CD4-positive, alpha-beta T cell treated with Interleukin-15 for 1 hour (primary cell): ENCODE data around the gene CYP2A7.
"Not testable (repeated sequence)": the region's sequence is repeated elsewhere in the genome, so short reads cannot be mapped to it uniquely, and the experiment has no call there.

Experiments
- DNase-seq: peaks from one replicate; pipeline ENCODE4 v3.0.0-alpha.2; 2020

The CYP2A7 gene

GRCh38 chr19:40896843-40897789 lies 15.1 kb upstream of the CYP2A7 start:
- not testable (repeated sequence) for DNase-seq

GRCh38 chr19:40896418-40896796 lies 14.4 kb upstream of the CYP2A7 start:
- DNase-seq: no peak

- DNase-seq: no peak
These were observed 11.1 kb upstream of the CYP2A7 start for GRCh38 chr19:40893112-40893511.

GRCh38 chr19:40889366-40889765 lies 7.3 kb upstream of the CYP2A7 start:
- no peak for DNase-seq

- no peak for DNase-seq
These were observed 6.2 kb upstream of the CYP2A7 start for GRCh38 chr19:40888191-40888590.

- not testable (repeated sequence) for DNase-seq
These were observed 2.3 kb upstream of the CYP2A7 start for GRCh38 chr19:40884187-40884931.

GRCh38 chr19:40879349-40879748 lies 2.7 kb downstream of the CYP2A7 start:
- DNase-seq: not testable (repeated sequence)

GRCh38 chr19:40875526-40875951 lies 6.5 kb downstream of the CYP2A7 start:
- DNase-seq: peak; percentile 84

- not testable (repeated sequence) for DNase-seq
These were observed 7.2 kb downstream of the CYP2A7 start for GRCh38 chr19:40874874-40875273.

- DNase-seq: not testable (repeated sequence)
These were observed 8.2 kb downstream of the CYP2A7 start for GRCh38 chr19:40873873-40874272.

GRCh38 chr19:40872209-40872608 lies 9.8 kb downstream of the CYP2A7 start:
- DNase-seq: no peak

GRCh38 chr19:40867701-40868100 lies 14.3 kb downstream of the CYP2A7 start:
- DNase-seq: no peak

GRCh38 chr19:40864739-40865496 lies 17.1 kb downstream of the CYP2A7 start:
- not testable (repeated sequence) for DNase-seq

GRCh38 chr19:40862785-40863184 lies 19.2 kb downstream of the CYP2A7 start:
- no peak for DNase-seq

GRCh38 chr19:40862333-40862732 lies 19.7 kb downstream of the CYP2A7 start:
- no peak for DNase-seq

GRCh38 chr19:40858109-40858508 lies 23.9 kb downstream of the CYP2A7 start:
- no peak for DNase-seq

- DNase-seq: not testable (repeated sequence)
These were observed 29.4 kb downstream of the CYP2A7 start for GRCh38 chr19:40852467-40853152.

GRCh38 chr19:40850277-40850676 lies 31.8 kb downstream of the CYP2A7 start, which contains the start of gene CYP2A6:
Gene CYP2A6, minus strand, starts transcription at chr19:40850447. Its CDS starts 21 bp downstream, at chr19:40850426.
- not testable (repeated sequence) for DNase-seq

- DNase-seq: not testable (repeated sequence)
These were observed 35.3 kb downstream of the CYP2A7 start for GRCh38 chr19:40846722-40847121.

GRCh38 chr19:40843653-40844052 lies 38.4 kb downstream of the CYP2A7 start:
- DNase-seq: peak; percentile 92

GRCh38 chr19:40842997-40843652 lies 38.9 kb downstream of the CYP2A7 start:
- not testable (repeated sequence) for DNase-seq

- DNase-seq: not testable (repeated sequence)
These were observed 40.0 kb downstream of the CYP2A7 start for GRCh38 chr19:40842012-40842411.
